SH-SY5Y (cell line): Measurements from ENCODE around the gene RBMS1.

Experiments used
- GATA2 ChIP-seq: IDR thresholded peaks from 2 replicates; pipeline ENCODE4 v1.6.1; 2011; ENCODE audit warnings: mild to moderate bottlenecking, low read depth, low read length
- GATA3 ChIP-seq: IDR thresholded peaks from 2 replicates; pipeline ENCODE4 v1.6.1; 2011; ENCODE audit warnings: low read depth, mild to moderate bottlenecking, low read length, moderate library complexity

Gene RBMS1

GRCh38 chr2:160325418-160325817 lies 168.2 kb downstream of the RBMS1 start:
- TF ChIP-seq GATA3 = no peak
- no peak for TF ChIP-seq GATA2

GRCh38 chr2:160324917-160325316 lies 168.7 kb downstream of the RBMS1 start:
- TF ChIP-seq GATA2 (no peak), GATA3 (no peak)

DNA sequence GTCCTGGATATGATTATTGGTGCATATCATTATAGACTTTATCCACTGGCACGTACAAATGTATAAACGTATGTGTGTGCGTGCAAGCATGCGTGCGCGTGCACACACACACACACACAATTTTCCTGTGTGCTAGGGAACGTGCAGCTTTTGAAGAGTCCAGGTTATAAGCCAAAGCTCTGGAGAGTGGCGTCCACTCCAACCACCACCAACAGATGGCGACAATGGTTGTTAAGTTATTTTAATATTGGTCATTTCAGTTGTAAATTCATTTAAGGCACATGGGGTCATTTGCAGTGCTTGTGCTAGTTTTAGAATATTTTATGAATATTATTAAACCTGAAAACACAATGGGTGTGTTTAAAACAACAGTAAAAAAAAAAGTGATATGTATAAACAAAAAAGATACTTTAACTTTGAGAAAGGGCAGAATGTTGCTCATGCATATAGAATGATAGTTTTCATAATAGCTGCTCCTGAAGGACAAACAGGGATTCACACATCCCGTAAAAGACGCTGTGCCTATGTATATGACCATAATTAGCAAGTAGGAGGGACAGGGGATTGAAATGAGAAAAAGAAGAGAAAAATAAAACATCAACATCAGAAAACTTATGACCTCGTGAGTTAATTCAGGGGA lies 169.3 kb downstream of the RBMS1 start:
- TF ChIP-seq GATA3 = no peak
- TF ChIP-seq GATA2 = no peak

DNA sequence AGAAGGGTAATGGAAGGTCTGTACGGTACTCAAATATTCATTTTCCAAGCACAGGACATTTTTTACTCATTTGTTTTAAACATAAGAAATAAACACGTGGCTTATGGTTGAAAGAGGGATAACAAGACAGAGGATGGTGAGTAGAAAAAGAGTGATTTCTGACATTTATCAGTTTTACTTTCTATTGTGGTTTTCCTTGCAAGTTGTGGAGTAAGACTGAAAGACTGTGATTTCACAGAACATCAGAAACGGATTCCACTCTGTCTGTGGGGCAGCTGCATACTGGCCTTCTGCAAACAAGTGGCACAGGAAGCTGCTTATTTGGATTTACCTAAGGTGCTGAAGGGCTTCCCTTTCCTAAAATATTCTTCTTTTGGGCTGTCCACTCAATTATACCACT lies 171.3 kb downstream of the RBMS1 start:
- TF ChIP-seq GATA3 = no peak
- no peak for TF ChIP-seq GATA2

DNA sequence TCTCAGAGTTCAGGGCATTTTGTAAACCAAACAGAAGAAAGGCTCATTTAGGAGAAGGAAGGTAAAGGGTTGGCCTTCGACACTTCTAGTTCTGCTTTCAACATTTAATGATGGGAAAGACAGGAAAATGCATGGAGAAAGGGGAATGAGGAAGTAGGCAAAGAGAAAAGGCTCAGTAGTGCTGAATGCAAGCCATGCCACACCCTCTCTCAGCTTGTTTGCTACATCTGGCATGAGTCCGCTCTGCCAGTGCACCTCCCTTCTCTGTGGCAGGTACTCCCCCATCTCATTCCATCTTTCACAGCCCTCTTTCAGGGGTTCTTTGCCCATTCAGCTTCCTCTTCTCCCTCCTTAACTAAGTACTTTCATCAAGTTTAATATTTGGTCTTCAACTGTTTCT lies 172.6 kb downstream of the RBMS1 start:
- no peak for TF ChIP-seq GATA2
- TF ChIP-seq GATA3 = no peak

- no peak for TF ChIP-seq GATA3
- TF ChIP-seq GATA2 = no peak
Observed at GRCh38 chr2:160319700-160320099, 173.9 kb downstream of the RBMS1 start.

DNA sequence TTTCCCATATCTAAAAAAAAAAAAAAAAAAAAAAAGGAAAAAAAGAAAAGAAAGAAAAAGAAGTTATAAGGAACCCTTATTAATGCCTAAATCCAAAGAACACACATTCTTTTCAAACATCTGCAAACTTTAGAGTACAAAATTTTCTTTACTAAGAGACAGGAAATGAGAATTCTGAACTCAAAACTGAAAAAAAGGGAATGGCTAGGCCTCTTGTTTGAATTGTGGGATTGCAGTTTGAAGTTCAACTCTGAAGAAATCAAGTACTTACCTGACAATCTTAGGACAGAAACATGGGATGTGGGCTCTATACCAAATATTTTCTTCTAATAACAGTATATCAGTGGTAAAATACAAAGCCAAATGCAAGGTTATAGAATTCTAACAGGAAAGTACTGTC lies 175.4 kb downstream of the RBMS1 start:
- TF ChIP-seq GATA3 (no peak), GATA2 (no peak)

DNA sequence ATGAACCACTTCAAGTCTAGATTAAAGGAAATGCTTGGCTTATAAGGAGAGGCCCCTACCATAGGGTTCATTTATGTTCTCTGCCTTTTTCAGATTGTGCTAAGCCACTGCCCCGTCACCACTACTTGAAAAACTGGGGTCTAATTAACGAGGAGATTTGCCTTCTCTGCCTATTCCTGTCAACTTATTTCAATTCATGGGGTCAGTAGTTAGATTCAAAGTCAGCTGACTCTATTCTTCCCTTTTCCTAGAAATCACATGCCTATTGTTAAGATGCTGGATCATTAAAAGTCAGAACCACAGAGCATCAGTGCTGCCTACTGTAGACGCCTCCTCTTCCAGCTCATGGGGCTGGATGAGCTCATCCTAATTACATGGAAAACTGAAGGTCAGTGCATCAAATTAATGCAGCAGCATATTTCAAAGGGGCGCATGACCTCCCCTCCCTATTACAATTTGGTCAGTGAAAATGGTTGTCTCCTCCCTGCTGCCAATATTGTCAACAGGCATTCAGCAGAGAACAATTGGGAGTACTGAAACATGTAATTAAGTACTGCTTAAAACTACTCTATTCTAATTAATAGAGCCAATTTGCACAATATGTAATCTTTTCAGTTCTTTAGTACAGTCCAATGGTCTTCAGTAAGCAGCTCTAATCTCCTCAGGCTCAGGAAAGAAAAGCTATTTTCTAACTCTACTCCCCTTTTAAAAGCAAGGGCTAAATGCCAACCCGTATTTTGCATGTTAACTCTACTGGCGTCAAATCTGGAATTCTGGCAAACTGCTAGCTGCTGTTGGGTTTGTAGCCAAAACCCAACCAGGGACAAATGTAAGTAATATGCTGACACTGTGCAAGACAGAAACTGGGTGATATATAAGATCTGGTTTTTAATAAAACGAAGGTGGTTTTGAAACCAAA lies 176.2 kb downstream of the RBMS1 start:
- TF ChIP-seq GATA2 = no peak
- TF ChIP-seq GATA3 = no peak

GRCh38 chr2:160315337-160315736 lies 178.3 kb downstream of the RBMS1 start:
- TF ChIP-seq GATA2 = no peak
- TF ChIP-seq GATA3 = no peak

- no peak for TF ChIP-seq GATA2
Observed at GRCh38 chr2:160310118-160310828, 183.3 kb downstream of the RBMS1 start.

- TF ChIP-seq GATA2 = no peak
- no peak for TF ChIP-seq GATA3
Observed at GRCh38 chr2:160309585-160309984, 184.0 kb downstream of the RBMS1 start.

- no peak for TF ChIP-seq GATA2
- TF ChIP-seq GATA3 = no peak
Observed at GRCh38 chr2:160308915-160309314, 184.7 kb downstream of the RBMS1 start.

DNA sequence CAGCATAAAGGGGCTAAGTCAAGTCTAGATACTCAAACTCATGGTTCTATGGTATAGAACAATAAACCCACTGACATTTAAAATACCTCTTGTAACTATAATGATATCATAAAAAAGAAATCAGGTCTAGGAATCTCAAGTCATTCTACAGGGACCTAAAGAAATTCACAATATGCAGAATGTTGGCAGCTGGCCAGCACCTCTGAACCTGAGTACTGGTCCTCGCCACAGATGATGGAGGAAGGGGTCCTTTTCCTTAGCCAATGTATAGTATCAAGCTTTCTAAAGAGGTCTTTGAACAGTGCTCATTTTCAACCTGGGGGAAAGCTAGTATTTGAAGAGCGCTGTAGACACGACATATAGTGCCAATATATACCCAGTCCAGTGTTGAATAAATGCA lies 185.1 kb downstream of the RBMS1 start:
- TF ChIP-seq GATA3 = no peak

DNA sequence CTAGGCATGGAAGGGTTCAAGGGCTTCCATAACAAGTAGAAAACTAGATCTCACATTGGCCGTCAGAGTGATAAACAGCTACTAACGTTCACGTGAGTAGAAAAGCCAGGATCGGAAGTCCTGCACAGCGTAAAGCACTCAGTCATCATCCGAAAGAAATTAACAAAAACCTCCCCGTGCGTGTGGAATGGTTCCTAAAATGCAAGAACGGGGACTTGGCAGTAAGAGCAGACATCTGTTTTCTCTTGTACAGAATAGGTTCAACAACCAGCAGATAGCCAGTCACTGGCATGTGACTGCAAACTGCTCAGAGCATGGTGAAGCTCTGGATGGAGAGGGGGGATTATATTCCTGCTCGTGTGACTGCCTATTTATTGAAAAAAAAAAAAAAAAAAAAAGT lies 186.6 kb downstream of the RBMS1 start:
- no peak for TF ChIP-seq GATA2
- TF ChIP-seq GATA3 = no peak

DNA sequence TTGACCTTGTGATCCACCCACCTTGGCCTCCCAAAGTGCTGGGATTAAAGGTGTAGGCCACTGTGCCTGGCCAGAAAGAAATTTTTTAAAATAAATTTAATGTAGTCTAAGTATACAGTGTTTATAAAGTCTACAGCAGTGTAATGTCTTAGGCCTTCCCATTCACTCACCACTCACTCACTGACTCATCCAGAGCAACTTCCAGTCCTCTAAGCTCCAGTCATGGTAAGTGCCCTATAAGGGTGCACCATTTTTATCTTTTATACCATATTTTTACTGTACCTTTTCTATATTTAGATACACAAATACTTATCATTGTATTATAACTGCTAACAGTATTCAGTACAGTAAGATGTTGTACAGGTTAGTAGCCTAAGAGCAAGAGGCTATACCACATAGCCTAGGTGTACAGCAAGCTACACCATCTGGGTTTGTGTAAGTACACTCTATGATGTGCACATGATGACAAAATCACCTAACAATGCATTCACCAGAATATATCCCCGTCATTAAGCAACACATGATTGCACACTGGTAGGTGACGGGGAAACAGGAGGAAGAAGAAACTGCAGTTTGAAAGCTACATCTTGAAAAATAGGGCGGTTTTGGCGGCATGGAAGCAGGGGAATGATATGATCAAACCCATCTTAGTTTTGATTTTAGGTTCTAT lies 188.4 kb downstream of the RBMS1 start:
- TF ChIP-seq GATA2 (no peak), GATA3 (no peak)

GRCh38 chr2:160303527-160303926 lies 190.1 kb downstream of the RBMS1 start:
- TF ChIP-seq GATA2 (no peak), GATA3 (no peak)
